OCI-LY7 (cell line): ENCODE results near the gene IFI6. TPM values are rescaled to one million over a fixed set of nuclear protein-coding genes. Genes with fewer than 3 reads are reported as not detected.
A peak's percentile ranks its signal among the peaks of the same experiment; 100 is the strongest.

Source experiments
- BruUV-seq: library from RNA; stranded (reverse); fragments of 400-500 nt; replicated peaks from 2 replicates; lab custom pipeline; 2021; lab: Mats Ljungman, UMichigan
- CTCF ChIA-PET: fragments of 300-600 bp; sonication (Branson Sonifier 250); formaldehyde crosslinking; loops from one replicate; lab custom pipeline; 2022; ENCODE audit warnings: antibody characterized with exemption; ENCODE audit not compliant: unreplicated experiment; lab: Charles Lee
- POLR2A ChIA-PET: fragments of 300-600 bp; sonication (Branson Sonifier 250); formaldehyde crosslinking; loops from one replicate; lab custom pipeline; 2022; ENCODE audit warnings: antibody characterized with exemption; lab: Charles Lee
- DNase-seq: peaks from one replicate; pipeline ENCODE4 v3.0.0-alpha.2; 2015; ENCODE audit warnings: low spot score
- H2AFZ ChIP-seq: fragments of 200-600 bp; sonication (generic), shearing (Covaris generic); 2 replicates; pipeline ENCODE4 v1.6.1; 2014; ENCODE audit warnings: mild to moderate bottlenecking, antibody characterized with exemption, low read length, moderate library complexity
- H3K27ac ChIP-seq: fragments of 200-600 bp; sonication (generic); 2 replicates; pipeline ENCODE4 v1.5.1; 2014; ENCODE audit warnings: mixed run types, low read depth, mild to moderate bottlenecking, moderate library complexity, low read length, inconsistent platforms; ENCODE audit not compliant: poor library complexity, severe bottlenecking
- H3K36me3 ChIP-seq: fragments of 200-600 bp; sonication (generic); 2 replicates; pipeline ENCODE4 v1.6.1; 2014; ENCODE audit warnings: mild to moderate bottlenecking, antibody characterized with exemption, low read length, moderate library complexity, mixed read lengths; ENCODE audit not compliant: insufficient read depth
- H3K4me1 ChIP-seq: fragments of 200-600 bp; sonication (generic); 2 replicates; pipeline ENCODE4 v1.5.1; 2014; ENCODE audit warnings: mild to moderate bottlenecking, low read length; ENCODE audit not compliant: insufficient read depth, poor library complexity, severe bottlenecking
- H3K4me2 ChIP-seq: fragments of 200-600 bp; sonication (generic); 2 replicates; pipeline ENCODE4 v1.6.1; 2014; ENCODE audit warnings: mild to moderate bottlenecking, low read length
- H3K4me3 ChIP-seq: fragments of 200-600 bp; sonication (generic); 2 replicates; pipeline ENCODE4 v1.5.1; 2014; ENCODE audit warnings: mild to moderate bottlenecking, low read depth, low read length; ENCODE audit not compliant: poor library complexity, severe bottlenecking
- H3K79me2 ChIP-seq: fragments of 200-600 bp; sonication (generic); 2 replicates; pipeline ENCODE4 v1.6.1; 2016; ENCODE audit warnings: low read depth, mild to moderate bottlenecking, low read length, moderate library complexity, mixed read lengths; ENCODE audit not compliant: insufficient read depth
- H3K9me2 ChIP-seq: fragments of 200-600 bp; sonication (generic); 2 replicates; pipeline ENCODE4 v1.6.1; 2016; ENCODE audit warnings: mild to moderate bottlenecking, low read length, mixed read lengths; ENCODE audit not compliant: insufficient read depth
- H3K9me3 ChIP-seq: fragments of 200-600 bp; sonication (generic); 2 replicates; pipeline ENCODE4 v1.6.1; 2014; ENCODE audit warnings: mild to moderate bottlenecking, mixed run types, low read length, mixed read lengths
- H4K20me1 ChIP-seq: fragments of 200-600 bp; sonication (generic); 2 replicates; pipeline ENCODE4 v1.6.1; 2014; ENCODE audit warnings: mild to moderate bottlenecking, antibody characterized with exemption, low read length, moderate library complexity, mixed read lengths; ENCODE audit not compliant: insufficient read depth
- EZH2phosphoT487 ChIP-seq: fragments of 200-600 bp; sonication (generic); IDR thresholded peaks from 2 replicates; pipeline ENCODE4 v1.6.1; 2018; ENCODE audit warnings: low read depth, borderline replicate concordance, mild to moderate bottlenecking, mixed run types, antibody characterized with exemption, low read length, moderate library complexity, mixed read lengths
- intact Hi-C: fragments of 100-400 bp; cut with micrococcal nuclease; formaldehyde crosslinking; loops from one replicate; pipeline ENCODE4 v1.10.0; 2022; ENCODE audit not compliant: unreplicated experiment
- total RNA-seq, 2 experiments: library from RNA; depleted of rRNA in 1 of 2; stranded (reverse); fragments of >200 nt in 1 of 2; shearing (Covaris generic) in 1 of 2; gene quantifications; 2 replicates each; pipeline ENCODE4 v1.2.3, GENCODE V29; 2014 to 2022
- TF ChIP-seq, protein P1 (sequence below): fragments of 200-600 bp; sonication (generic); conservative IDR thresholded peaks from 2 replicates; pipeline ENCODE4 v1.5.1; 2014; ENCODE audit warnings: mild to moderate bottlenecking, antibody characterized with exemption, low read length, moderate library complexity, mixed read lengths

IFI6 gene
- total RNA-seq, 2 experiments from 2014 or later: 6.0 to 7.7 TPM

- Histone ChIP-seq H3K4me3 (no peak overlapping the region), H3K4me1 (peaks cover 26% of the 10 kb centered on the region), H3K27ac (no peak overlapping the region), H3K36me3 (no peaks in the 10 kb centered on the region), H4K20me1 (no peaks in the 10 kb centered on the region), H3K9me3 (no peaks in the 10 kb centered on the region), H3K9me2 (no peaks in the 10 kb centered on the region), H3K79me2 (no peaks in the 10 kb centered on the region), H3K4me2 (no peak overlapping the region), H2AFZ (peak overlapping the region; percentile 68)
- no TSS peak for BruUV-seq
- intact Hi-C loops: no loop called here
- POLR2A ChIA-PET: no interaction called here
- no peak for DNase-seq
- CTCF ChIA-PET: no interaction called here
- no peak for TF ChIP-seq EZH2phosphoT487
- TF ChIP-seq, protein P1, sequence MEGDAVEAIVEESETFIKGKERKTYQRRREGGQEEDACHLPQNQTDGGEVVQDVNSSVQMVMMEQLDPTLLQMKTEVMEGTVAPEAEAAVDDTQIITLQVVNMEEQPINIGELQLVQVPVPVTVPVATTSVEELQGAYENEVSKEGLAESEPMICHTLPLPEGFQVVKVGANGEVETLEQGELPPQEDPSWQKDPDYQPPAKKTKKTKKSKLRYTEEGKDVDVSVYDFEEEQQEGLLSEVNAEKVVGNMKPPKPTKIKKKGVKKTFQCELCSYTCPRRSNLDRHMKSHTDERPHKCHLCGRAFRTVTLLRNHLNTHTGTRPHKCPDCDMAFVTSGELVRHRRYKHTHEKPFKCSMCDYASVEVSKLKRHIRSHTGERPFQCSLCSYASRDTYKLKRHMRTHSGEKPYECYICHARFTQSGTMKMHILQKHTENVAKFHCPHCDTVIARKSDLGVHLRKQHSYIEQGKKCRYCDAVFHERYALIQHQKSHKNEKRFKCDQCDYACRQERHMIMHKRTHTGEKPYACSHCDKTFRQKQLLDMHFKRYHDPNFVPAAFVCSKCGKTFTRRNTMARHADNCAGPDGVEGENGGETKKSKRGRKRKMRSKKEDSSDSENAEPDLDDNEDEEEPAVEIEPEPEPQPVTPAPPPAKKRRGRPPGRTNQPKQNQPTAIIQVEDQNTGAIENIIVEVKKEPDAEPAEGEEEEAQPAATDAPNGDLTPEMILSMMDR: no peak
Measured at GRCh38 chr1:27655151-27655937, 16.6 kb downstream of the IFI6 start.

DNA sequence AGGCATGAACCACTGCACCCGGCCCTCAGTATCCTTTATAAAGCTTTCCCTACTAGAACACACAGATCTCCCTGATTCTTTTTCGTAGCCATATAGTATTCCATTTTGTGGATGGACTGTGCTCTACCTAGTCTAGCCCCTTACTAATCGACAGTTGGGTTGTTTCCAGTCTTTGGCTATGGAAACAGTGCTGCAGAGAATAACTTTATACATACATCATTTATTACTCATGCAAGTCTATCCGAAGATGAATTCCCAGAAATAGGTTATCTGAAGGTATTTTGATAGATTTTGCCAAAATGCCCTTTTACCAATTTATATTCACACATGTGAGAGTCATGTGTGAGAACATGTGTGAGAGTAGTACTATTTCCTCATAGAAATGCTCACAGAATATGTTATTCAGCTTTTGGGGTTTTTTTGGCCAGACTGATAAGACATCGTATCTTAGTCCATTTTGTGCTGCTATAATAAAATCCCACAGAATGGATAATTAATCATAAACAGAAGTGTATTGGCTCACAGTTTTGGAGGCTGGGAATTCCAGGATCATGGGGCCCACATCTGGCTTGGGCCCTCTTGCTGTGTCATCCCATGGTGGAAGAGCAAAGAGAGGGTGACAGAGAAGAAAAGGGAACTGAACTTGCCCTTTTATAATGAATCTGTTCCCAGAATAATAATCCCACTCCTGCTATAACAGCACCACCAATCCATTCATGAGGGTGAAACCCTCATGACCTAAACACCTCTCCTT lies 19.7 kb downstream of the IFI6 start:
- DNase-seq: no peak
- Histone ChIP-seq H3K9me2 (no peaks in the 10 kb centered on the region), H3K4me2 (no peak overlapping the region), H3K4me1 (peaks cover 8% of the 10 kb centered on the region), H3K36me3 (no peaks in the 10 kb centered on the region), H3K79me2 (no peaks in the 10 kb centered on the region), H4K20me1 (no peaks in the 10 kb centered on the region), H2AFZ (no peak overlapping the region), H3K9me3 (no peaks in the 10 kb centered on the region), H3K27ac (no peak overlapping the region), H3K4me3 (no peak overlapping the region)
- intact Hi-C loops: no loop called here
- TF ChIP-seq, protein P1: no peak
- TF ChIP-seq EZH2phosphoT487: no peak
- CTCF ChIA-PET: no interaction called here
- POLR2A ChIA-PET: no interaction called here
- no TSS peak for BruUV-seq
